HepG2 (cell line): ENCODE measurements around the gene NPBWR2. TPM values are rescaled to one million over a fixed set of nuclear protein-coding genes. Genes with fewer than 3 reads are reported as not detected.

ENCODE experiments used
- CSRNP2 ChIP-seq: sonication (generic); formaldehyde crosslinking; conservative IDR thresholded peaks from 2 replicates; pipeline ENCODE4 v1.8.0; 2022; ENCODE audit warnings: low read depth, missing genetic modification reagents
- FOSL2 ChIP-seq: sonication (generic); formaldehyde crosslinking; IDR thresholded peaks from 2 replicates; pipeline ENCODE4 v1.4.0; 2020; ENCODE audit warnings: missing genetic modification reagents
- FOXO1 ChIP-seq: sonication (generic); formaldehyde crosslinking; IDR thresholded peaks from 2 replicates; pipeline ENCODE4 v1.4.0; 2020; ENCODE audit warnings: missing genetic modification reagents
- KDM5B ChIP-seq: sonication (generic); formaldehyde crosslinking; IDR thresholded peaks from 2 replicates; pipeline ENCODE4 v1.4.0; 2020; ENCODE audit warnings: missing genetic modification reagents, mild to moderate bottlenecking, borderline replicate concordance
- MAX ChIP-seq: IDR thresholded peaks from 2 replicates; pipeline ENCODE4 v1.6.1; 2012; ENCODE audit warnings: inconsistent platforms
- MXD3 ChIP-seq: IDR thresholded peaks from 2 replicates; pipeline ENCODE4 v1.6.1; 2016; ENCODE audit warnings: mild to moderate bottlenecking, missing biosample characterization, missing genetic modification reagents
- POLR2AphosphoS5 ChIP-seq: IDR thresholded peaks from 2 replicates; pipeline ENCODE4 v1.6.1; 2012; ENCODE audit warnings: low read depth, low read length
- RARG ChIP-seq: sonication (generic); formaldehyde crosslinking; IDR thresholded peaks from 2 replicates; pipeline ENCODE4 v1.4.0; 2020; ENCODE audit warnings: low read depth, mild to moderate bottlenecking, missing genetic modification reagents
- RFXAP ChIP-seq: sonication (generic); formaldehyde crosslinking; IDR thresholded peaks from 2 replicates; pipeline ENCODE4 v1.4.0; 2020; ENCODE audit warnings: missing genetic modification reagents, borderline replicate concordance
- SMAD3 ChIP-seq: sonication (generic); formaldehyde crosslinking; IDR thresholded peaks from 2 replicates; pipeline ENCODE4 v1.4.0; 2020; ENCODE audit warnings: missing genetic modification reagents
- SSRP1 ChIP-seq: IDR thresholded peaks from 2 replicates; pipeline ENCODE4 v1.6.1; 2016; ENCODE audit warnings: control low read depth
- TCF7 ChIP-seq: sonication (generic); IDR thresholded peaks from 2 replicates; pipeline ENCODE4 v1.6.1; 2016; ENCODE audit warnings: antibody characterized with exemption, low read depth
- TEAD3 ChIP-seq: optimal IDR thresholded peaks from 2 replicates; pipeline ENCODE3; 2016; ENCODE audit warnings: borderline replicate concordance
- TRAFD1 ChIP-seq: sonication (generic); formaldehyde crosslinking; IDR thresholded peaks from 2 replicates; pipeline ENCODE4 v1.5.1; 2020; ENCODE audit warnings: missing genetic modification reagents, mild to moderate bottlenecking, borderline replicate concordance
- ZFP90 ChIP-seq: sonication (generic); formaldehyde crosslinking; IDR thresholded peaks from 2 replicates; pipeline ENCODE4 v1.8.0; 2022; ENCODE audit warnings: missing genetic modification reagents, mild to moderate bottlenecking, inconsistent platforms, borderline replicate concordance
- ZNF136 ChIP-seq: sonication (generic); formaldehyde crosslinking; IDR thresholded peaks from 2 replicates; pipeline ENCODE4 v1.8.1; 2022; ENCODE audit warnings: low read depth, mild to moderate bottlenecking, moderate library complexity, missing genetic modification reagents
- ZNF382 ChIP-seq: sonication (generic); formaldehyde crosslinking; IDR thresholded peaks from 2 replicates; pipeline ENCODE4 v1.5.0; 2020; ENCODE audit warnings: missing genetic modification reagents, mild to moderate bottlenecking, borderline replicate concordance
- ZNF503 ChIP-seq: sonication (generic); formaldehyde crosslinking; IDR thresholded peaks from 2 replicates; pipeline ENCODE4 v1.4.0; 2020; ENCODE audit warnings: missing genetic modification reagents
- ZNF564 ChIP-seq: sonication (generic); formaldehyde crosslinking; IDR thresholded peaks from 2 replicates; pipeline ENCODE4 v1.8.1; 2023; ENCODE audit warnings: mild to moderate bottlenecking, missing genetic modification reagents
- ZNF597 ChIP-seq: sonication (generic); formaldehyde crosslinking; IDR thresholded peaks from 2 replicates; pipeline ENCODE4 v1.5.0; 2020; ENCODE audit warnings: missing genetic modification reagents
- ZNF674 ChIP-seq: sonication (generic); formaldehyde crosslinking; IDR thresholded peaks from 2 replicates; pipeline ENCODE4 v1.5.0; 2020; ENCODE audit warnings: low read depth, mild to moderate bottlenecking, missing genetic modification reagents
- ZNF816 ChIP-seq: sonication (generic); formaldehyde crosslinking; IDR thresholded peaks from 2 replicates; pipeline ENCODE4 v1.8.0; 2022; ENCODE audit warnings: missing genetic modification reagents, mild to moderate bottlenecking, borderline replicate concordance
- ZUFSP ChIP-seq: sonication (generic); formaldehyde crosslinking; IDR thresholded peaks from 2 replicates; pipeline ENCODE4 v1.9.0; 2021; ENCODE audit warnings: missing genetic modification reagents, mild to moderate bottlenecking, borderline replicate concordance
- polyA plus RNA-seq, 8 experiments: library from polyadenylated mRNA; depleted of rRNA in 3 of 8; stranded (reverse) in 7 of 8; unstranded in 1 of 8; fragments of >200 nt; fragmentation: Illumina TruSeq in 4 of 8; extraction: Trizol in 4 of 8; gene quantifications; 2 replicates each; pipeline versions ENCODE4 v1.2.1 to v1.2.3, GENCODE V29; 2011 to 2016; ENCODE audit warnings: low read depth in 4 of 8, missing spikeins in 1 of 8, mixed read lengths in 1 of 8; ENCODE audit not compliant: insufficient read depth in 1 of 8
- total RNA-seq, 5 experiments: library from RNA; depleted of rRNA; stranded (reverse); fragments of >200 nt; fragmentation: Illumina TruSeq; extraction: Trizol; gene quantifications; 2 replicates each; pipeline ENCODE4 v1.2.3, GENCODE V29; 2016; ENCODE audit warnings: low read depth in 1 of 5

Gene NPBWR2
- total and polyA plus RNA-seq, 2 of the 13 experiments (the other 11 are each of a cell fraction or from before 2014, with no cell fraction given): not detected

GRCh38 chr20:64056639-64056888 is 50.8 kb downstream of the NPBWR2 start (continued):
- no peak for TF ChIP-seq ZNF136 (CRISPR knock-in tag)
- TF ChIP-seq POLR2AphosphoS5: 0 out of 2 replicates have a peak, but pooled peaks have one; percentile 25
- no peak for TF ChIP-seq ZUFSP (CRISPR knock-in tag)
- TF ChIP-seq MAX: no peak
- no peak; the same call in 1 of the 2 replicates for TF ChIP-seq ZNF816 (CRISPR knock-in tag)
- no peak for TF ChIP-seq SMAD3 (CRISPR knock-in tag)
- TF ChIP-seq ZNF597: no peak
- no peak for TF ChIP-seq ZNF674 (CRISPR knock-in tag)
- TF ChIP-seq TEAD3 (CRISPR knock-in tag): no peak
- no peak for TF ChIP-seq FOSL2 (CRISPR knock-in tag)
- TF ChIP-seq ZNF382 (CRISPR knock-in tag): no peak
- TF ChIP-seq KDM5B: no peak
- no peak for TF ChIP-seq RARG (CRISPR knock-in tag)
- TF ChIP-seq TCF7: no peak
- no peak for TF ChIP-seq CSRNP2 (CRISPR knock-in tag)
- no peak; the same call in 1 of the 2 replicates for TF ChIP-seq RFXAP
- no peak for TF ChIP-seq SSRP1
- TF ChIP-seq ZFP90 (CRISPR knock-in tag): no peak
- no peak; the same call in 1 of the 2 replicates for TF ChIP-seq FOXO1
- 0 out of 2 replicates have a peak, but pooled peaks have one; percentile 5 for TF ChIP-seq TRAFD1 (CRISPR knock-in tag)
- no peak for TF ChIP-seq ZNF564 (CRISPR knock-in tag)
- no peak for TF ChIP-seq MXD3
- no peak for TF ChIP-seq ZNF503
